Coronary artery (tissue), 2 donors: ENCODE results near the gene ACTL7B.
"Not testable (repeated sequence)": the region's sequence is repeated elsewhere in the genome, so short reads cannot be mapped to it uniquely, and the experiment has no call there.

ENCODE experiments used
- DNase-seq: peaks from one replicate; pipeline ENCODE4 v3.0.0-alpha.2; 2017; ENCODE audit warnings: low spot score
- H3K27ac ChIP-seq, 2 donors: fragments of 200-600 bp; sonication (generic); one replicate each; pipeline ENCODE4 v1.5.1; 2016 to 2019
- H3K4me3 ChIP-seq: fragments of 200-600 bp; sonication (generic); 2 replicates; pipeline ENCODE4 v1.5.1; 2016; ENCODE audit warnings: mild to moderate bottlenecking, moderate library complexity
- TF ChIP-seq, protein P1 (sequence below): fragments of 200-600 bp; sonication (generic); IDR thresholded peaks from one replicate; pipeline ENCODE4 v1.5.1; 2019; ENCODE audit warnings: antibody characterized with exemption

The ACTL7B gene

DNA sequence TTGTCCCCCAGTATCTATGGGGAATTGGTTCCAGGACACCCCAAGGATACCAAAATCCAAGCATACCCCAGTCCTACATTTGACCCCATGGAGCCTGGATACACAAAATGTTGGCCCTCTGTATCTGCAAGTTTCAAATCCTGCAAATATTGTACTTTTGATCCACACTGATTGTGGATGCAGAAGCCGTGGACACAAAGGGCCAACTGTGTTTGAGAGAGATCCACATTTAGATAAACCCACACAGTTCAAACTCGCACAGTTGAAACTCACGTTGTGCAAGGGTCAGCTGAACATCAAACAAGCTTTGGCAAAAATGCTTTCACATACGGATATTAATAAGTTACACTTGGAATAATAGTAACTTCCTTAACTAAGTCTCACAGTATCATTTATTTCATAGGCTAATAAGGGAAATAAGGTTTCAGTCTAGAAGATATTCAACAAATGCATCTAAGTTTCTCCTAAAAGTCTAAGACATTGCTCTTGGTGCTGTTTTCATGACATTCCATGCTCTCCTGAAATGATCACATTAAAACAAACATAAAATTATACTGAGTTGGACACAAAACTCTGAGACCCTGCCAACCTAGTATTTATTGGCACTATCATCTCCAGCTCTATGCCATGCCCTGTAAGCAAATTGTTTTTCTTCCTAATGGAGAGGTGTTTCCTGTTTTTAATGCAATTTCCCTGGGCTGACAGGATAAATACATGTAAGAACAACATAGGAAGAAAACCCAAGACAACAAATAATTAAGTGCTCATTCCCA lies 38.6 kb upstream of the ACTL7B start:
- H3K4me3 ChIP-seq = no peak overlapping the region
- DNase-seq = no peak
- H3K27ac ChIP-seq = no peak overlapping the region
- TF ChIP-seq, protein P1, sequence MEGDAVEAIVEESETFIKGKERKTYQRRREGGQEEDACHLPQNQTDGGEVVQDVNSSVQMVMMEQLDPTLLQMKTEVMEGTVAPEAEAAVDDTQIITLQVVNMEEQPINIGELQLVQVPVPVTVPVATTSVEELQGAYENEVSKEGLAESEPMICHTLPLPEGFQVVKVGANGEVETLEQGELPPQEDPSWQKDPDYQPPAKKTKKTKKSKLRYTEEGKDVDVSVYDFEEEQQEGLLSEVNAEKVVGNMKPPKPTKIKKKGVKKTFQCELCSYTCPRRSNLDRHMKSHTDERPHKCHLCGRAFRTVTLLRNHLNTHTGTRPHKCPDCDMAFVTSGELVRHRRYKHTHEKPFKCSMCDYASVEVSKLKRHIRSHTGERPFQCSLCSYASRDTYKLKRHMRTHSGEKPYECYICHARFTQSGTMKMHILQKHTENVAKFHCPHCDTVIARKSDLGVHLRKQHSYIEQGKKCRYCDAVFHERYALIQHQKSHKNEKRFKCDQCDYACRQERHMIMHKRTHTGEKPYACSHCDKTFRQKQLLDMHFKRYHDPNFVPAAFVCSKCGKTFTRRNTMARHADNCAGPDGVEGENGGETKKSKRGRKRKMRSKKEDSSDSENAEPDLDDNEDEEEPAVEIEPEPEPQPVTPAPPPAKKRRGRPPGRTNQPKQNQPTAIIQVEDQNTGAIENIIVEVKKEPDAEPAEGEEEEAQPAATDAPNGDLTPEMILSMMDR = no peak

DNA sequence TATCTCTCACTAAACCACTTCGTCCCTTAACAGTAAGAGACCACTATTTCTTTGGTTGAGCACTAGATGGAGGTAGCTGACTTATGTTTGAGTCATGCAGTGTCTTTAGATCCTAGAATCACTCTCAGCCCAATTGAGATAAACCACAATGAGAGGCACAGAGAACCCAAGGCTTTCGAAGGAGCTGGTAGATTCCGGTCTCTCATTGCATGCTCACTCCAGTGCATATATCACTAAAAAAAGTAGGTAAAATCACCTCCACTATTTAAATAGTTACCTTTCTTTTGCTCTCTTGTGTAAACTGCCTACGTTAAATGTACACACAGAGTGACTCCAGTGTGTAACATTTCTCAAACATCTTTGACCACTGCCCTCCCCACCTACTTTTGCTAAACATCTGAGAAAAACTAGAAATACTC lies 33.9 kb upstream of the ACTL7B start:
- DNase-seq = no peak
- H3K27ac ChIP-seq = no peak overlapping the region
- TF ChIP-seq, protein P1 = no peak
- no peak overlapping the region for H3K4me3 ChIP-seq

DNA sequence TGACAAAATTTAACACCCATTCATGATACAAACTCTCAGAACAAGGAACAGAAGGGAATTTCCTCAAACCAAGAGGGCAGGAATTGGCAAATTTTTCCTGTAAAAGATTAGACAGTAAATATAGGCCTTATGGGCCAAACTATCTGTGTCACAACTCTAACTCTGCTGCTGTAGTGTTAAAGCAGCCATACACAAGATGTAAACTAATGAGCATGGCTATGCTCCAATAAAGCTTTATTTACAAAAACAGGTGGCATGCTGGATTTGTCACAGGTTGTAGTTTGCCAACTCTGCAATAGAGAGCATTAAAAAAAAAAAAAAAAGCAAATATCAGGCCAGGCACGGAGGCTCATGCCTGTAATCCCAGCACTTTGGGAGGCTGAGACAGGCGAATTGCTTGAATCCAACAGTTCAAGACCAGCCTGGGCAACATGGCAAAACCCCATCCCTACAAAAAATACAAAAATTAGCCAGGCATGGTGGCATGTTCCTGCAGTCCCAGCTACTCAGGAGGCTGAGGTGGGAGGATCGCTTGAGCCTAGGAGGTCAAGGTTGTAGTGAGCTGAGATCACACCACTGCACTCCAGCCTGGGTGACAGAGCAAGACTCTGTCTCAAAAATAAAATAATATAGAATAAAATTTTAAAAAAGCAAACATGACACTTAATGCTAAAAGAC lies 30.9 kb upstream of the ACTL7B start:
- DNase-seq, H3K4me3 ChIP-seq, H3K27ac ChIP-seq: not testable (repeated sequence)

DNA sequence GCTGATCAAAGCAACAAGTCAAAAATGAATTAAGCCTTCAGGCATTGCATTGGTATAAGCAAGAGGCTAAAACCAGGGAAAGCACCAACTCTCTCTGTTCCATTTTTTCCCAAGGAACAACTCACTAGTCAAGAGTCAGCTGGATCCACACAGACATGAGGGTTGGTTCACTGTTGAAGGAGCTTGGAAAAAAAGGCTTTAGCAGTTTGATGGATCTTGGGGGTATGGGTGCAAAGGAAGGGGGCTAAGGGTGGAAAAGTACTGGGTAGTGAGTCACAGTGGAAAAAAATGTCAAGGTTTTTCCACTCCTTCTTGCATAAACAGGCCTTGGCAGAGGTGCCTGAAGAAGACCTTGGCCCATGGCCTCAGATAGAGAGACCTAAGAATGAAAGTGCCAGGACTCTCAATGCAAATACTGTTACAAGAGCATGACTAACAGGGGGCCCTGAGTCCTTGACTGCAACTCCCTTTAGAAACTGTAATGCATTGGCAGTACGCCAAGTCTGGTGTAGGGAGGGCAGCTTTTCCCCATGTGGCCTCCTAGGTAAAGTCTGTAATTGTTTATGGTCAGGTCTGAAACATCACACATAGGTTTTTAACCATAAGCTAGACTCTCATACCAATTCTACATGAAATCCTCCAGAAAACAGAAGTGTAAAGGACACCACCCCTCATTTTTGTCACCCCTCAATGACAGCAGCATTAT lies 30.0 kb upstream of the ACTL7B start:
- TF ChIP-seq, protein P1 = no peak
- DNase-seq = no peak
- H3K27ac ChIP-seq = no peak overlapping the region

DNA sequence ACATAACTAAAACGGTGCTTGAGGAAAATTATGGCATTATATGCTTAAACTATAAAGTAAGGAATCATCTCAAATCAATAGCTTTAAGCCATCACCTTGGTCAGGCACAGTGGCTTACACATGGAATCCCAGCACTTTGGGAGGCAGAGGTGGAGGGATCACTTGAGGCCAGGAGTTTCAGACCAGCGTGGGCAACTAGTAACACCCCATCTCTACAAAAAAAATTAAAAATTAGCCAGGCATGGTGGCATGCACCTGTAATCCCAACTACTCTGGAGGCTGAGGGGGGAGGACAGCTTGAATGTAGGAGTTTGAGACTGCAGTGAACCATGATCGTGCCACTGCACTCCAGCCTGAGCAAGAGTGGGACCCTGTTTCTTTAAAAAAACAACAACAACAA lies 28.9 kb upstream of the ACTL7B start:
- Histone ChIP-seq H3K4me3 (no peak overlapping the region), H3K27ac (no peak overlapping the region)
- no peak for DNase-seq
- TF ChIP-seq, protein P1 = no peak

More for the DNA sequence above, 30.0 kb upstream of the ACTL7B start:
- no peak overlapping the region for H3K4me3 ChIP-seq

DNA sequence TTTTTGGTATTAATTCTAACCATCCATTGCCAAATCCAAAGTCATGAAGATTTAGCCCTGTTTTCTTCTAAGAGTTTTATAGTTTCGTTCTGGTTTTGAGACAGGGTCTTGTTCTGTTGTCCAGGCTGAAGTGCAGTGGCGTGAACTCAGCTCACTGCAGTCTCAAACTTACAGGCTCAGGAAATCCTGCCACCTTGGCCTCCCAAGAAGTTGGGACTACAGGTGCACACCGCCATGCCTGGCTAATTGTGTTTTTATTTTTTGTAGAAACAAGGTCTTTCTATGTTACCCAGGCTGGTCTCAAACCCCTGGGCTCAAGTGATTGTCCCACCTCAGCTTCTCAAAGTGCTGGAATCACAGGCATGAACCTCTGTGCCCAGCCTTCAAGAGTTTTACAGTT lies 27.3 kb upstream of the ACTL7B start:
- no peak for DNase-seq
- Histone ChIP-seq H3K4me3 (no peak overlapping the region), H3K27ac (no peak overlapping the region)
- TF ChIP-seq, protein P1 = no peak

DNA sequence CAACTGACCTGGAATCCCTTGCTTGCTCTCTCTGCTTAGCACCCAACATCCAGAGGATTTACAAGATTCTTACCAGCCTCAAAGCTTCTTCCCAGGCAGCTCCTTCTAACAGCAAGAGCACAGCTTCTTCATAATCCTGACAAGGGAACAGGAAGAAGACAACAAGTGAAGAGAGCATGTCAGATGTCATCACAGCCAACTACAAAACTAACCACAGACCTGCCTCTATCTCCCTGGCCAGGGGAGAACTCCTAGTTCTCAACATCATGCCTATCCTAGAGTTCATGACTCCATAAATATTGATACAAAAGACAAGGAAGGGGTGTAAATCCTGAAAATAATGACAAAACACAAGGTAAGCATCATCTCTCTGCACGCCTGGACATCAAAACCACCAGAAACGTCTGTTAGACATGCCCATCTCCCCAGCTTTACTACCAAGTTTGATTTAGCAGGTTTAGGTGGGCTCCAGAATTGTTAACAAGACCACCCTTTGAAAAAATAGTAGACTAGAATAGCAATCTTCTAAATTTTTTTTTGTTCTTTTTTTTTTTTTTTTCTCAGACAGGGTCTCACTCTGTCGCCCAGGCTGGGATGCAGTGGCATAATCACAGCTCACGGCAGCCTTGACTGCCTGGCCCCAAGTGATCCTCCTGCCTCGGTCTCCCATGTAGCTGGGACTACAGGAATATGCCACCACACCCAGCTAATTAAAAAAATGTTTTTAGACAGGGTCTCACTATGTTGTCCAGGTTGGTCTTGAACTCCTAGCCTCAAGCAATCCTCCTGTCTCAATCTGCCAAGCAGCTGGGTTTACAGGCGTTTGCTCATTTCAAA lies 26.5 kb upstream of the ACTL7B start:
- DNase-seq = no peak
- H3K27ac ChIP-seq = no peak overlapping the region
- no peak overlapping the region for H3K4me3 ChIP-seq
- TF ChIP-seq, protein P1 = no peak
